Keratinocyte (primary cell): ENCODE results near the gene RAD51. TPM values are rescaled to one million over a fixed set of nuclear protein-coding genes. Genes with fewer than 3 reads are reported as not detected.

Experiments used
- DNase-seq: peaks from one replicate; pipeline ENCODE4 v3.0.0-alpha.2; 2011; ENCODE audit warnings: low read depth, missing footprints, low spot score
- FAIRE-seq: peaks from 2 replicates; lab custom pipeline; 2011; peaks lifted over from hg19 to GRCh38; lab: Jason Lieb, UNC
- H2AFZ ChIP-seq: 2 replicates; pipeline ENCODE4 v1.6.0; 2012; ENCODE audit warnings: low read length, control low read depth, inconsistent platforms; ENCODE audit not compliant: control insufficient read depth
- H3K27ac ChIP-seq: 2 replicates; pipeline ENCODE4 v1.5.1; 2011; ENCODE audit warnings: low read length; ENCODE audit not compliant: control insufficient read depth, insufficient read depth
- H3K27me3 ChIP-seq: 3 replicates; pipeline ENCODE4 v1.6.0; 2011; ENCODE audit warnings: low read length; ENCODE audit not compliant: control insufficient read depth, insufficient read depth; ENCODE audit errors: extremely low read depth
- H3K36me3 ChIP-seq, 2 experiments: 2 replicates in 1 of 2; 3 replicates in 1 of 2; pipeline ENCODE4 v1.5.1; 2011; ENCODE audit warnings: low read length in 2 of 2, mild to moderate bottlenecking in 1 of 2; ENCODE audit not compliant: control insufficient read depth in 2 of 2, insufficient read depth in 2 of 2; ENCODE audit errors: extremely low read depth in 1 of 2
- H3K4me1 ChIP-seq: 3 replicates; pipeline ENCODE4 v1.5.1; 2011; ENCODE audit warnings: low read length; ENCODE audit not compliant: control insufficient read depth, insufficient read depth; ENCODE audit errors: extremely low read depth
- H3K4me2 ChIP-seq: 3 replicates; pipeline ENCODE4 v1.6.0; 2011; ENCODE audit warnings: low read depth, low read length; ENCODE audit not compliant: control insufficient read depth, insufficient read depth; ENCODE audit errors: extremely low read depth
- H3K4me3 ChIP-seq, 3 experiments: fragments of 200-600 bp in 1 of 3; sonication (generic) in 1 of 3; 2 replicates in 2 of 3; 3 replicates in 1 of 3; pipeline ENCODE4 v1.5.1; 2011 to 2016; ENCODE audit warnings: low read length in 3 of 3, mild to moderate bottlenecking in 3 of 3, control low read depth in 2 of 3, inconsistent platforms in 1 of 3, low read depth in 1 of 3, mixed read lengths in 1 of 3, mixed run types in 1 of 3, moderate library complexity in 1 of 3; ENCODE audit not compliant: control insufficient read depth in 2 of 3, insufficient read depth in 2 of 3; ENCODE audit errors: extremely low read depth in 1 of 3
- H3K79me2 ChIP-seq: 2 replicates; pipeline ENCODE4 v1.6.0; 2012; ENCODE audit warnings: low read length; ENCODE audit not compliant: control insufficient read depth, insufficient read depth
- H3K9ac ChIP-seq: 3 replicates; pipeline ENCODE4 v1.6.0; 2011; ENCODE audit warnings: low read length; ENCODE audit not compliant: control insufficient read depth, insufficient read depth; ENCODE audit errors: extremely low read depth
- H3K9me1 ChIP-seq: 3 replicates; pipeline ENCODE4 v1.6.0; 2011; ENCODE audit warnings: low read length; ENCODE audit not compliant: control insufficient read depth, insufficient read depth; ENCODE audit errors: extremely low read depth
- H3K9me3 ChIP-seq: 2 replicates; pipeline ENCODE4 v1.5.1; 2012; ENCODE audit warnings: low read depth, low read length; ENCODE audit not compliant: control insufficient read depth
- H4K20me1 ChIP-seq: 3 replicates; pipeline ENCODE4 v1.6.0; 2011; ENCODE audit warnings: low read length; ENCODE audit not compliant: control insufficient read depth, insufficient read depth; ENCODE audit errors: extremely low read depth
- CTCF ChIP-seq, 3 experiments: IDR thresholded peaks in 1 of 3; conservative IDR thresholded peaks in 1 of 3; optimal IDR thresholded peaks in 1 of 3; 2 replicates in 2 of 3; 3 replicates in 1 of 3; pipeline versions ENCODE3 to v1.5.1; 2011; ENCODE audit warnings: low read length in 3 of 3, mild to moderate bottlenecking in 3 of 3, moderate library complexity in 2 of 3, control low read depth in 1 of 3, inconsistent platforms in 1 of 3; ENCODE audit not compliant: insufficient read depth in 2 of 3; ENCODE audit errors: extremely low read depth in 1 of 3
- EZH2 ChIP-seq: IDR thresholded peaks from one replicate; pipeline ENCODE4 v1.6.1; 2012; ENCODE audit warnings: inconsistent platforms, mild to moderate bottlenecking, low read length, moderate library complexity
- dilution Hi-C: fragments of 300-500 bp; cut with MboI; formaldehyde crosslinking; loops from one replicate; pipeline ENCODE4 v1.7.0; 2020; ENCODE audit warnings: low sequenced_read_pairs; ENCODE audit not compliant: extremely low pct_ligation_motif_present
- polyA plus RNA-seq, 5 experiments: library from polyadenylated mRNA; depleted of rRNA in 3 of 5; stranded (reverse) in 3 of 5; stranded (forward) in 1 of 5; unstranded in 1 of 5; fragments of >200 nt; gene quantifications; 1 replicate in 1 of 5; 2 replicates in 3 of 5; 3 replicates in 1 of 5; pipeline versions ENCODE4 v1.2.1 to v1.2.3, GENCODE V29; 2011 to 2012; ENCODE audit warnings: missing spikeins in 2 of 5, low read depth in 1 of 5, low replicate concordance in 1 of 5

RAD51 gene
- polyA plus RNA-seq, 1 donor (not counting 4 experiments of a cell fraction or from before 2014, with no cell fraction given) = 6.9 TPM

- peak overlapping the region; percentile 88 for H3K9ac ChIP-seq
- no peak for DNase-seq
- peaks cover 7 to 20% of the 10 kb centered on the region in 2 experiments for H3K36me3 ChIP-seq
- H3K4me2 ChIP-seq = peak overlapping the region; percentile 77
- no peaks in the 10 kb centered on the region for H3K9me3 ChIP-seq
- H3K79me2 ChIP-seq = peaks cover 34% of the 10 kb centered on the region
- dilution Hi-C loops = no loop called here
- peak overlapping the region; percentile 86 for H3K27ac ChIP-seq
- H2AFZ ChIP-seq = peak overlapping the region; percentile 91
- H3K9me1 ChIP-seq = no peaks in the 10 kb centered on the region
- no peaks in the 10 kb centered on the region for H3K27me3 ChIP-seq
- no peak for FAIRE-seq
- peak overlapping the region; percentile 84 to 98 (median 93) for H3K4me3 ChIP-seq
- no peak for TF ChIP-seq CTCF (optimal IDR thresholded peaks at IDR 0.05 in 1 of 3, IDR thresholded peaks at IDR 0.05 in 1 of 3, conservative IDR thresholded peaks at IDR 0.05 in 1 of 3; ENCODE audit: extremely low read depth in 1 of 3, insufficient read depth in 2 of 3, low read length in 3 of 3)
- TF ChIP-seq EZH2 = no peak
- H3K4me1 ChIP-seq = peaks cover 11% of the 10 kb centered on the region
- H4K20me1 ChIP-seq = no peaks in the 10 kb centered on the region
These were observed 59.6 kb downstream of the RAD51 start for GRCh38 chr15:40754574-40754882.

- FAIRE-seq (no peak), DNase-seq (no peak)
- Histone ChIP-seq H2AFZ (peak within 1 kb of the TSS; percentile 96), H3K9ac (peak within 1 kb of the TSS; percentile 88), H3K79me2 (peaks cover 34% of the 10 kb centered on the region), H3K4me1 (peaks cover 11% of the 10 kb centered on the region), H3K36me3 (peaks cover 6 to 19% of the 10 kb centered on the region in 2 experiments), H3K27ac (peak within 1 kb of the TSS; percentile 86), H3K4me3 (peak within 1 kb of the TSS; percentile 84 to 98 (median 93)), H3K27me3 (no peaks in the 10 kb centered on the region), H3K9me3 (no peaks in the 10 kb centered on the region), H4K20me1 (no peaks in the 10 kb centered on the region), H3K9me1 (no peaks in the 10 kb centered on the region), H3K4me2 (peak within 1 kb of the TSS; percentile 82)
- dilution Hi-C loops = no loop called here
- TF ChIP-seq EZH2 (no peak), CTCF (optimal IDR thresholded peaks at IDR 0.05 in 1 of 3, IDR thresholded peaks at IDR 0.05 in 1 of 3, conservative IDR thresholded peaks at IDR 0.05 in 1 of 3; ENCODE audit: extremely low read depth in 1 of 3, insufficient read depth in 2 of 3, low read length in 3 of 3) (peak in 1 of 3 experiments; percentile 15)
These were observed 60.2 kb downstream of the RAD51 start, which contains the start of gene RMDN3 for GRCh38 chr15:40754883-40755811. TSS of gene RMDN3 (minus strand) at chr15:40755254. CDS start at chr15:40754783, 471 bp downstream.
